ENCODE measurements around the gene TRDN.

GRCh38 chr6:123295672-123296071, 341.1 kb downstream of the TRDN start:
- TF ChIP-seq, protein P1, sequence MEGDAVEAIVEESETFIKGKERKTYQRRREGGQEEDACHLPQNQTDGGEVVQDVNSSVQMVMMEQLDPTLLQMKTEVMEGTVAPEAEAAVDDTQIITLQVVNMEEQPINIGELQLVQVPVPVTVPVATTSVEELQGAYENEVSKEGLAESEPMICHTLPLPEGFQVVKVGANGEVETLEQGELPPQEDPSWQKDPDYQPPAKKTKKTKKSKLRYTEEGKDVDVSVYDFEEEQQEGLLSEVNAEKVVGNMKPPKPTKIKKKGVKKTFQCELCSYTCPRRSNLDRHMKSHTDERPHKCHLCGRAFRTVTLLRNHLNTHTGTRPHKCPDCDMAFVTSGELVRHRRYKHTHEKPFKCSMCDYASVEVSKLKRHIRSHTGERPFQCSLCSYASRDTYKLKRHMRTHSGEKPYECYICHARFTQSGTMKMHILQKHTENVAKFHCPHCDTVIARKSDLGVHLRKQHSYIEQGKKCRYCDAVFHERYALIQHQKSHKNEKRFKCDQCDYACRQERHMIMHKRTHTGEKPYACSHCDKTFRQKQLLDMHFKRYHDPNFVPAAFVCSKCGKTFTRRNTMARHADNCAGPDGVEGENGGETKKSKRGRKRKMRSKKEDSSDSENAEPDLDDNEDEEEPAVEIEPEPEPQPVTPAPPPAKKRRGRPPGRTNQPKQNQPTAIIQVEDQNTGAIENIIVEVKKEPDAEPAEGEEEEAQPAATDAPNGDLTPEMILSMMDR (IDR thresholded peaks at IDR 0.05) = no peak
- TF ChIP-seq EZH2 (IDR thresholded peaks at IDR 0.05) = no peak
- no peak for TF ChIP-seq EZH2phosphoT487 (IDR thresholded peaks at IDR 0.05)
